T-cell (primary cell): Measurements from ENCODE around the gene YWHAH. TPM values are rescaled to one million over a fixed set of nuclear protein-coding genes. Genes with fewer than 3 reads are reported as not detected.

Experiments used
- ATAC-seq, 4 experiments: fragments of 200-7000 bp in 3 of 4; fragments of 150-1000 bp in 1 of 4; cut with Tn5 transposase; replicated peaks in 1 of 4; 1 replicate in 3 of 4; 2 replicates in 1 of 4; pipeline ENCODE4 v1.10.0; 2021; ENCODE audit warnings: moderate library complexity in 3 of 4, mild to moderate bottlenecking in 2 of 4, moderate number of reproducible peaks in 1 of 4
- CTCF ChIA-PET, 2 donors: fragments of 300-600 bp; sonication (Branson Sonifier 250); formaldehyde crosslinking; loops; one replicate each; lab custom pipeline; 2022; ENCODE audit warnings: antibody characterized with exemption in 2 of 2; lab: Charles Lee
- POLR2A ChIA-PET, 2 donors: fragments of 300-600 bp; sonication (Branson Sonifier 250); formaldehyde crosslinking; loops; one replicate each; lab custom pipeline; 2022; ENCODE audit warnings: antibody characterized with exemption in 2 of 2; lab: Charles Lee
- DNase-seq, 35 experiments: peaks; one replicate each; pipeline versions ENCODE4 v3.0.0 to v3.0.0-alpha.2; 2013 to 2023
- H3K27ac ChIP-seq: one replicate; pipeline ENCODE4 v1.5.1; 2013; ENCODE audit warnings: low read length
- H3K27me3 ChIP-seq, 2 experiments: replicated peaks in 1 of 2; 1 replicate in 1 of 2; 2 replicates in 1 of 2; pipeline versions ENCODE4 v1.6.1 to v1.7.0; 2013; ENCODE audit warnings: low read length in 1 of 2, mixed read lengths in 1 of 2; ENCODE audit not compliant: control insufficient read depth in 2 of 2, insufficient read depth in 2 of 2; ENCODE audit errors: extremely low read depth in 1 of 2
- H3K36me3 ChIP-seq, 2 donors: 1 replicate in 1 of 2; 2 replicates in 1 of 2; pipeline versions ENCODE4 v1.6.1 to v1.7.0; 2013; ENCODE audit warnings: low read length in 1 of 2; ENCODE audit not compliant: control insufficient read depth in 2 of 2, insufficient read depth in 1 of 2; ENCODE audit errors: extremely low read depth in 1 of 2
- H3K4me1 ChIP-seq, 2 experiments: 1 replicate in 1 of 2; 2 replicates in 1 of 2; pipeline versions ENCODE4 v1.6.1 to v1.7.0; 2013; ENCODE audit warnings: low read length in 2 of 2, mixed read lengths in 1 of 2; ENCODE audit not compliant: insufficient read depth in 2 of 2, control insufficient read depth in 1 of 2; ENCODE audit errors: extremely low read depth in 1 of 2
- H3K4me3 ChIP-seq, 2 donors: 1 replicate in 1 of 2; 2 replicates in 1 of 2; pipeline versions ENCODE4 v1.5.1 to v1.7.0; 2013; ENCODE audit warnings: mild to moderate bottlenecking in 2 of 2, low read length in 1 of 2, moderate library complexity in 1 of 2; ENCODE audit not compliant: control insufficient read depth in 1 of 2; ENCODE audit errors: extremely low read depth in 1 of 2
- H3K9me3 ChIP-seq: 2 replicates; pipeline ENCODE4 v1.7.0; 2013
- H3K27ac Mint-ChIP-seq, 2 donors: one replicate each; pipeline ENCODE4 v1.8.0; 2020 to 2021; ENCODE audit warnings: mild to moderate bottlenecking in 2 of 2, mixed read lengths in 2 of 2
- H3K27me3 Mint-ChIP-seq, 2 donors: one replicate each; pipeline ENCODE4 v1.8.0; 2021 to 2022; ENCODE audit warnings: mixed read lengths in 2 of 2
- H3K36me3 Mint-ChIP-seq: one replicate; pipeline ENCODE4 v1.8.0; 2021; ENCODE audit warnings: mixed read lengths
- H3K4me1 Mint-ChIP-seq, 3 donors: one replicate each; pipeline ENCODE4 v1.8.0; 2020 to 2022; ENCODE audit warnings: mixed read lengths in 3 of 3, mild to moderate bottlenecking in 1 of 3
- H3K4me3 Mint-ChIP-seq, 3 donors: one replicate each; pipeline ENCODE4 v1.8.0; 2020 to 2022; ENCODE audit warnings: mild to moderate bottlenecking in 3 of 3, mixed read lengths in 3 of 3, moderate library complexity in 3 of 3
- H3K9me3 Mint-ChIP-seq, 3 donors: one replicate each; pipeline ENCODE4 v1.8.0; 2020 to 2022; ENCODE audit warnings: mixed read lengths in 3 of 3
- WGBS: methylation state at CpG from one replicate; pipeline ENCODE4 v1.1.5; 2013; ENCODE audit warnings: missing lambda C conversion rate; ENCODE audit not compliant: insufficient coverage; 5-methylcytosine and 5-hydroxymethylcytosine counted together
- total RNA-seq, 35 experiments: library from RNA in 6 of 35; stranded (reverse) in 6 of 35; fragments of 120-200 nt in 1 of 35; gene quantifications; one replicate each; pipeline versions ENCODE4 v1.2.1 to v1.2.4 and lab custom pipeline; 2013 to 2026

YWHAH gene
- total RNA-seq, 5 donors from 2014 or later (not counting 1 experiment from before 2014, with no cell fraction given) = 17.7 to 49.5 (median 42.1) TPM

GRCh38 chr22:31899669-31900068 is 44.7 kb upstream of the YWHAH start:
- Histone ChIP-seq H3K27ac (no peak overlapping the region), H3K4me1 (no peaks in the 10 kb centered on the region), H3K36me3 (peaks cover 7 to 45% of the 10 kb centered on the region in 2 donors), H3K9me3 (no peaks in the 10 kb centered on the region), H3K27me3 (no peaks in the 10 kb centered on the region), H3K4me3 (no peak overlapping the region)
- Mint-ChIP-seq H3K4me3 (no peak overlapping the region), H3K27ac (no peak overlapping the region), H3K4me1 (no peaks in the 10 kb centered on the region), H3K36me3 (peaks cover 27% of the 10 kb centered on the region), H3K9me3 (no peaks in the 10 kb centered on the region), H3K27me3 (no peaks in the 10 kb centered on the region)
- ATAC-seq (no peak), DNase-seq (no peak)
- CTCF ChIA-PET = no interaction called here
- POLR2A ChIA-PET = interaction anchor here in 1 of 2 donors (0.9 kb wide), 1 partner anchor 45 kb away, joined by 3 read pairs; no protein-coding TSS in a partner anchor
- WGBS = no CpG with 5 or more reads among the region's 4 CpGs

- ATAC-seq (no peak), DNase-seq (no peak)
- H3K9me3 Mint-ChIP-seq = no peaks in the 10 kb centered on the region
- peaks cover 32% of the 10 kb centered on the region for H3K36me3 Mint-ChIP-seq
- H3K27ac ChIP-seq = no peak overlapping the region
- CTCF ChIA-PET = no interaction called here
- peaks cover 4 to 39% of the 10 kb centered on the region in 2 donors for H3K36me3 ChIP-seq
- no peak overlapping the region for H3K27ac Mint-ChIP-seq
- no peaks in the 10 kb centered on the region for H3K4me1 ChIP-seq
- H3K27me3 ChIP-seq = no peaks in the 10 kb centered on the region
- no peaks in the 10 kb centered on the region for H3K4me1 Mint-ChIP-seq
- POLR2A ChIA-PET = interaction anchor here (0.5 to 0.6 kb wide), 2 partner anchors 17 to 107 kb away, joined by 4 to 10 read pairs; no protein-coding TSS in a partner anchor
- H3K4me3 Mint-ChIP-seq = no peak overlapping the region
- H3K27me3 Mint-ChIP-seq = no peaks in the 10 kb centered on the region
- H3K9me3 ChIP-seq = no peaks in the 10 kb centered on the region
- no CpG with 5 or more reads among the region's 6 CpGs for WGBS
- H3K4me3 ChIP-seq = no peak overlapping the region
These were observed 42.8 kb upstream of the YWHAH start for GRCh38 chr22:31901388-31902137.

- no peaks in the 10 kb centered on the region for H3K4me1 Mint-ChIP-seq
- peaks cover 5 to 21% of the 10 kb centered on the region in 2 donors for H3K36me3 ChIP-seq
- 100% methylated on average over 2 of the region's 3 CpGs for WGBS
- no peaks in the 10 kb centered on the region for H3K27me3 Mint-ChIP-seq
- ATAC-seq (no peak), DNase-seq (no peak)
- H3K4me3 ChIP-seq = no peak overlapping the region
- no peak overlapping the region for H3K4me3 Mint-ChIP-seq
- no peak overlapping the region for H3K27ac ChIP-seq
- H3K36me3 Mint-ChIP-seq = peaks cover 38% of the 10 kb centered on the region
- H3K4me1 ChIP-seq = no peaks in the 10 kb centered on the region
- CTCF ChIA-PET = no interaction called here
- no peaks in the 10 kb centered on the region for H3K9me3 ChIP-seq
- H3K27me3 ChIP-seq = no peaks in the 10 kb centered on the region
- H3K27ac Mint-ChIP-seq = no peak overlapping the region
- H3K9me3 Mint-ChIP-seq = no peaks in the 10 kb centered on the region
- POLR2A ChIA-PET = no interaction called here
These were observed 39.7 kb upstream of the YWHAH start for GRCh38 chr22:31904651-31905050.

- POLR2A ChIA-PET = no interaction called here
- 100% methylated on average over 7 of the region's 10 CpGs for WGBS
- Mint-ChIP-seq H3K36me3 (peaks cover 39% of the 10 kb centered on the region), H3K27me3 (no peaks in the 10 kb centered on the region), H3K4me3 (no peak overlapping the region), H3K9me3 (no peaks in the 10 kb centered on the region), H3K4me1 (no peaks in the 10 kb centered on the region), H3K27ac (no peak overlapping the region)
- Histone ChIP-seq H3K9me3 (no peaks in the 10 kb centered on the region), H3K36me3 (peaks cover 9 to 21% of the 10 kb centered on the region in 2 donors), H3K4me1 (no peaks in the 10 kb centered on the region), H3K27ac (no peak overlapping the region), H3K27me3 (no peaks in the 10 kb centered on the region), H3K4me3 (no peak overlapping the region)
- DNase-seq = no peak
- no peak for ATAC-seq
- CTCF ChIA-PET = no interaction called here
These were observed 39.0 kb upstream of the YWHAH start for GRCh38 chr22:31905356-31905755.

- Mint-ChIP-seq H3K27me3 (no peaks in the 10 kb centered on the region), H3K27ac (peak overlapping the region in 1 of 2 donors; percentile 34), H3K4me1 (no peaks in the 10 kb centered on the region), H3K9me3 (no peaks in the 10 kb centered on the region), H3K4me3 (no peak overlapping the region), H3K36me3 (peaks cover 41% of the 10 kb centered on the region)
- DNase-seq (no peak), ATAC-seq (no peak)
- no peak overlapping the region for H3K27ac ChIP-seq
- H3K9me3 ChIP-seq = no peaks in the 10 kb centered on the region
- no peaks in the 10 kb centered on the region for H3K4me1 ChIP-seq
- H3K4me3 ChIP-seq = no peak overlapping the region
- ChIA-PET POLR2A (no interaction called here), CTCF (no interaction called here)
- peaks cover 9 to 21% of the 10 kb centered on the region in 2 donors for H3K36me3 ChIP-seq
- 99% methylated on average over 16 of the region's 16 CpGs for WGBS
- H3K27me3 ChIP-seq = no peaks in the 10 kb centered on the region
These were observed 38.2 kb upstream of the YWHAH start for GRCh38 chr22:31906086-31906485.

GRCh38 chr22:31906569-31906968 is 37.8 kb upstream of the YWHAH start:
- no peaks in the 10 kb centered on the region for H3K4me1 Mint-ChIP-seq
- Histone ChIP-seq H3K27ac (no peak overlapping the region), H3K9me3 (no peaks in the 10 kb centered on the region), H3K4me3 (no peak overlapping the region), H3K27me3 (no peaks in the 10 kb centered on the region), H3K4me1 (no peaks in the 10 kb centered on the region), H3K36me3 (peaks cover 9 to 21% of the 10 kb centered on the region in 2 donors)
- no peak overlapping the region for H3K27ac Mint-ChIP-seq
- DNase-seq = no peak
- 92% methylated on average over 2 of the region's 5 CpGs for WGBS
- no peak overlapping the region for H3K4me3 Mint-ChIP-seq
- ATAC-seq = no peak
- CTCF ChIA-PET = no interaction called here
- H3K27me3 Mint-ChIP-seq = no peaks in the 10 kb centered on the region
- peaks cover 37% of the 10 kb centered on the region for H3K36me3 Mint-ChIP-seq
- H3K9me3 Mint-ChIP-seq = no peaks in the 10 kb centered on the region
- POLR2A ChIA-PET = no interaction called here
